GM15510 (cell line): ENCODE measurements around the gene ZMYM2.

Experiments used
- POLR2A ChIP-seq: IDR thresholded peaks from 3 replicates; pipeline ENCODE4 v1.6.1; 2011; ENCODE audit warnings: borderline replicate concordance; ENCODE audit not compliant: insufficient read length; ENCODE audit errors: extremely low read depth

Gene ZMYM2

GRCh38 chr13:20054586-20054985 lies 96.1 kb downstream of the ZMYM2 start:
- no peak for TF ChIP-seq POLR2A

- TF ChIP-seq POLR2A: no peak
Observed at GRCh38 chr13:20057214-20057613, 98.7 kb downstream of the ZMYM2 start.

GRCh38 chr13:20057963-20058362 lies 99.4 kb downstream of the ZMYM2 start:
- no peak for TF ChIP-seq POLR2A

GRCh38 chr13:20058476-20058875 lies 99.9 kb downstream of the ZMYM2 start:
- no peak for TF ChIP-seq POLR2A

- TF ChIP-seq POLR2A: no peak
Observed at GRCh38 chr13:20064128-20064527, 105.6 kb downstream of the ZMYM2 start.

GRCh38 chr13:20065516-20065915 lies 107.0 kb downstream of the ZMYM2 start:
- TF ChIP-seq POLR2A: no peak

- no peak for TF ChIP-seq POLR2A
Observed at GRCh38 chr13:20069956-20070355, 111.4 kb downstream of the ZMYM2 start.

- no peak for TF ChIP-seq POLR2A
Observed at GRCh38 chr13:20073775-20074174, 115.2 kb downstream of the ZMYM2 start.

GRCh38 chr13:20074966-20075365 lies 116.4 kb downstream of the ZMYM2 start:
- TF ChIP-seq POLR2A: no peak

GRCh38 chr13:20077086-20077485 lies 118.6 kb downstream of the ZMYM2 start:
- no peak for TF ChIP-seq POLR2A

- no peak for TF ChIP-seq POLR2A
Observed at GRCh38 chr13:20080377-20081164, 122.0 kb downstream of the ZMYM2 start.

- TF ChIP-seq POLR2A: no peak
Observed at GRCh38 chr13:20090349-20090748, 131.8 kb downstream of the ZMYM2 start.

GRCh38 chr13:20093951-20094350 lies 135.4 kb downstream of the ZMYM2 start:
- TF ChIP-seq POLR2A: no peak

GRCh38 chr13:20099319-20099718 lies 140.8 kb downstream of the ZMYM2 start:
- TF ChIP-seq POLR2A: no peak

- TF ChIP-seq POLR2A: no peak
Observed at GRCh38 chr13:20101467-20102316, 143.2 kb downstream of the ZMYM2 start.
